GM12878 (cell line): ENCODE data around the gene SERPINB6. TPM values are rescaled to one million over a fixed set of nuclear protein-coding genes. Genes with fewer than 3 reads are reported as not detected.

ENCODE experiments used
- ATAC-seq: fragments of 200-7000 bp; cut with Tn5 transposase; 3 replicates; pipeline ENCODE4 v1.9.1; 2020; ENCODE audit warnings: mild to moderate bottlenecking, moderate library complexity
- BruUV-seq: library from RNA; stranded (reverse); fragments of 400-500 nt; replicated peaks from 2 replicates; lab custom pipeline; 2021; lab: Mats Ljungman, UMichigan
- CTCF ChIA-PET: fragments of 300-600 bp; sonication (Branson Sonifier 250); formaldehyde crosslinking; extraction: SDS; loops from one replicate; lab custom pipeline; 2021; ENCODE audit warnings: inconsistent platforms; lab: Yijun Ruan, JAX
- POLR2A ChIA-PET: fragments of 350-600 bp; formaldehyde crosslinking; extraction: SDS; loops from one replicate; lab custom pipeline; 2021; ENCODE audit warnings: inconsistent platforms; lab: Charles Lee
- RAD21 ChIA-PET: fragments of 300-600 bp; sonication (Branson Sonifier 250); formaldehyde crosslinking; loops from one replicate; lab custom pipeline; 2023; ENCODE audit warnings: antibody characterized with exemption; ENCODE audit not compliant: unreplicated experiment; lab: Charles Lee
- SMC1A ChIA-PET: fragments of 300-600 bp; sonication (Branson Sonifier 250); formaldehyde crosslinking; loops from one replicate; lab custom pipeline; 2023; ENCODE audit not compliant: unreplicated experiment, uncharacterized antibody; lab: Charles Lee
- DNase-seq: peaks from one replicate; pipeline ENCODE4 v3.0.0-alpha.2; 2011; ENCODE audit warnings: low read depth, low spot score
- FAIRE-seq: peaks from 3 replicates; lab custom pipeline; 2011; peaks lifted over from hg19 to GRCh38; lab: Jason Lieb, UNC
- H2AFZ ChIP-seq: 2 replicates; pipeline ENCODE4 v1.6.0; 2011; ENCODE audit warnings: low read depth, low read length, control low read depth; ENCODE audit not compliant: control insufficient read depth
- H3K27ac ChIP-seq: 2 replicates; pipeline ENCODE4 v1.5.1; 2011; ENCODE audit warnings: control low read depth; ENCODE audit not compliant: control insufficient read depth, insufficient read depth
- H3K27me3 ChIP-seq, 2 experiments: replicated peaks in 1 of 2; 2 replicates each; pipeline versions ENCODE4 v1.6.0 to v1.6.1; 2011; ENCODE audit warnings: low read length in 1 of 2; ENCODE audit not compliant: control insufficient read depth in 2 of 2, insufficient read depth in 2 of 2
- H3K36me3 ChIP-seq, 2 experiments: 2 replicates each; pipeline ENCODE4 v1.5.1; 2011; ENCODE audit warnings: low read length in 1 of 2; ENCODE audit not compliant: control insufficient read depth in 2 of 2, insufficient read depth in 2 of 2
- H3K4me1 ChIP-seq: 2 replicates; pipeline ENCODE4 v1.6.1; 2011; ENCODE audit warnings: mild to moderate bottlenecking, low read length, moderate library complexity, mixed read lengths; ENCODE audit not compliant: control insufficient read depth, insufficient read depth
- H3K4me2 ChIP-seq: 2 replicates; pipeline ENCODE4 v1.6.0; 2011; ENCODE audit warnings: control low read depth; ENCODE audit not compliant: control insufficient read depth, insufficient read depth
- H3K4me3 ChIP-seq: fragments of 200-600 bp; sonication (generic); 2 replicates; pipeline ENCODE4 v1.5.1; 2016
- H3K79me2 ChIP-seq: 2 replicates; pipeline ENCODE4 v1.6.0; 2011; ENCODE audit warnings: low read length; ENCODE audit not compliant: control insufficient read depth, insufficient read depth
- H3K9ac ChIP-seq: 2 replicates; pipeline ENCODE4 v1.8.0; 2011; ENCODE audit warnings: low read length, control low read depth, mixed read lengths; ENCODE audit not compliant: control insufficient read depth, insufficient read depth
- H3K9me3 ChIP-seq: replicated peaks from 3 replicates; pipeline ENCODE4 v1.5.1; 2011; ENCODE audit warnings: mild to moderate bottlenecking, low read length; ENCODE audit not compliant: control insufficient read depth, insufficient read depth
- H4K20me1 ChIP-seq: 2 replicates; pipeline ENCODE4 v1.6.0; 2011; ENCODE audit not compliant: control insufficient read depth, insufficient read depth
- ASH2L ChIP-seq: fragments of 300-600, 200-600 bp; sonication (generic); IDR thresholded peaks from 2 replicates; pipeline ENCODE4 v1.6.1; 2017; ENCODE audit warnings: low read depth, mild to moderate bottlenecking, borderline replicate concordance
- BMI1 ChIP-seq: fragments of 450-650 bp; IDR thresholded peaks from 2 replicates; pipeline ENCODE4 v1.6.1; 2016; ENCODE audit warnings: mild to moderate bottlenecking, moderate library complexity, borderline replicate concordance
- CBX3 ChIP-seq: fragments of 200-600 bp; sonication (generic); IDR thresholded peaks from 2 replicates; pipeline ENCODE4 v1.6.1; 2016; ENCODE audit warnings: low read depth, borderline replicate concordance
- CEBPB ChIP-seq, 2 experiments: fragments of 150-350 bp in 1 of 2; IDR thresholded peaks; 2 replicates each; pipeline ENCODE4 v1.6.1; 2012 to 2014; ENCODE audit warnings: low read depth in 2 of 2, low read length in 2 of 2, borderline replicate concordance in 1 of 2, inconsistent platforms in 1 of 2
- CHD1 ChIP-seq: IDR thresholded peaks from 2 replicates; pipeline ENCODE4 v1.6.1; 2012; ENCODE audit warnings: low read depth, low read length, improper control_type of control experiment
- ESRRA ChIP-seq: IDR thresholded peaks from 2 replicates; pipeline ENCODE4 v1.6.1; 2012; ENCODE audit warnings: mild to moderate bottlenecking, low read length, improper control_type of control experiment
- EZH2 ChIP-seq: IDR thresholded peaks from 2 replicates; pipeline ENCODE4 v1.6.1; 2012; ENCODE audit warnings: low read depth, mild to moderate bottlenecking, control low read depth, inconsistent platforms, low read length, borderline replicate concordance; ENCODE audit not compliant: control insufficient read depth
- FOXK2 ChIP-seq: fragments of 450-650 bp; IDR thresholded peaks from 2 replicates; pipeline ENCODE4 v1.6.1; 2017; ENCODE audit warnings: mild to moderate bottlenecking, moderate library complexity
- FOXM1 ChIP-seq: IDR thresholded peaks from 2 replicates; pipeline ENCODE4 v1.6.1; 2012; ENCODE audit warnings: low read depth, mild to moderate bottlenecking, inconsistent platforms, low read length, moderate library complexity
- IKZF1 ChIP-seq: fragments of 450-650 bp; conservative IDR thresholded peaks from 2 replicates; pipeline ENCODE4 v1.6.1; 2017; ENCODE audit warnings: antibody characterized with exemption, mild to moderate bottlenecking
- MTA2 ChIP-seq: fragments of 450-650 bp; IDR thresholded peaks from 2 replicates; pipeline ENCODE4 v1.6.1; 2016; ENCODE audit warnings: low read depth, mild to moderate bottlenecking, moderate library complexity
- MYC ChIP-seq: IDR thresholded peaks from 2 replicates; pipeline ENCODE4 v1.6.1; 2011; ENCODE audit warnings: mild to moderate bottlenecking, low read length, moderate library complexity, inconsistent platforms; ENCODE audit not compliant: insufficient read depth, insufficient replicate concordance, insufficient read length, severe bottlenecking
- NR2C1 ChIP-seq: fragments of 450-650 bp; IDR thresholded peaks from 2 replicates; pipeline ENCODE4 v1.6.1; 2017; ENCODE audit warnings: antibody characterized with exemption, mild to moderate bottlenecking, moderate library complexity
- PAX8 ChIP-seq: fragments of 450-650 bp; IDR thresholded peaks from 2 replicates; pipeline ENCODE4 v1.6.1; 2017; ENCODE audit warnings: mild to moderate bottlenecking, moderate library complexity
- POLR2A ChIP-seq: IDR thresholded peaks from 2 replicates; pipeline ENCODE4 v1.6.1; 2011; ENCODE audit warnings: low read depth, mild to moderate bottlenecking, low read length
- POU2F2 ChIP-seq: IDR thresholded peaks from 3 replicates; pipeline ENCODE4 v1.6.1; 2011; ENCODE audit warnings: low read depth, mild to moderate bottlenecking, low read length, borderline replicate concordance
- RB1 ChIP-seq: fragments of 450-650 bp; formaldehyde crosslinking; IDR thresholded peaks from 2 replicates; pipeline ENCODE4 v1.6.1; 2017; ENCODE audit warnings: mild to moderate bottlenecking, borderline replicate concordance
- RUNX3 ChIP-seq: IDR thresholded peaks from 2 replicates; pipeline ENCODE4 v1.6.1; 2012; ENCODE audit warnings: low read length, inconsistent platforms
- SUPT20H ChIP-seq: IDR thresholded peaks from 2 replicates; pipeline ENCODE4 v1.6.1; 2011; ENCODE audit warnings: low read depth, mild to moderate bottlenecking, low read length, moderate library complexity, borderline replicate concordance; ENCODE audit not compliant: control insufficient read depth
- SUZ12 ChIP-seq: fragments of 200-600 bp; sonication (generic); IDR thresholded peaks from one replicate; pipeline ENCODE4 v1.6.1; 2018; ENCODE audit warnings: antibody characterized with exemption, mild to moderate bottlenecking; ENCODE audit not compliant: unreplicated experiment
- YBX1 ChIP-seq: fragments of 450-650 bp; IDR thresholded peaks from 2 replicates; pipeline ENCODE4 v1.6.1; 2016; ENCODE audit warnings: antibody characterized with exemption
- WGBS: methylation state at CpG from one replicate; pipeline ENCODE4 v1.1.6; 2016; ENCODE audit warnings: low lambda C conversion rate; ENCODE audit not compliant: insufficient replicate concordance, insufficient coverage; ENCODE audit errors: missing lambda C conversion rate; 5-methylcytosine and 5-hydroxymethylcytosine counted together
- in situ Hi-C: fragments of 300-500 bp; cut with MboI; formaldehyde crosslinking; loops from 9 replicates; pipeline ENCODE4 v1.14.3; 2018; ENCODE audit warnings: mixed read lengths
- intact Hi-C: fragments of 100-400 bp; cut with micrococcal nuclease; formaldehyde crosslinking; loops from one replicate; pipeline ENCODE4 v1.14.2; 2022; ENCODE audit not compliant: unreplicated experiment
- polyA plus RNA-seq, 11 experiments: library from polyadenylated mRNA; depleted of rRNA in 4 of 11; unstranded in 6 of 11; stranded (reverse) in 5 of 11; fragments of >200 nt; fragmentation: Nextera tagmentation in 4 of 11; fragmentation: Illumina TruSeq in 1 of 11; extraction: Ambion mirVana in 4 of 11; extraction: Trizol in 1 of 11; gene quantifications; 1 replicate in 1 of 11; 2 replicates in 10 of 11; pipeline versions ENCODE4 v1.2.1 to v1.2.3, GENCODE V29; 2011 to 2016; ENCODE audit warnings: inconsistent platforms in 2 of 11, missing spikeins in 2 of 11, low read depth in 1 of 11
- total RNA-seq, 4 experiments: library from RNA; depleted of rRNA in 3 of 4; stranded (reverse); fragments of >200 nt in 3 of 4; fragmentation: Illumina TruSeq in 1 of 4; extraction: Trizol in 1 of 4; gene quantifications; 2 replicates each; pipeline versions ENCODE4 v1.2.1 to v1.2.3, GENCODE V29; 2013 to 2021
- TF ChIP-seq, protein P1 (sequence below): fragments of 450-650 bp; IDR thresholded peaks from 2 replicates; pipeline ENCODE4 v1.6.1; 2017; ENCODE audit warnings: mild to moderate bottlenecking, moderate library complexity

The SERPINB6 gene
- total and polyA plus RNA-seq, 10 of the 15 experiments (the other 5 are each of a cell fraction or from before 2014, with no cell fraction given): 0.37 to 2.2 (median 0.68) TPM; not detected in 1

DNA sequence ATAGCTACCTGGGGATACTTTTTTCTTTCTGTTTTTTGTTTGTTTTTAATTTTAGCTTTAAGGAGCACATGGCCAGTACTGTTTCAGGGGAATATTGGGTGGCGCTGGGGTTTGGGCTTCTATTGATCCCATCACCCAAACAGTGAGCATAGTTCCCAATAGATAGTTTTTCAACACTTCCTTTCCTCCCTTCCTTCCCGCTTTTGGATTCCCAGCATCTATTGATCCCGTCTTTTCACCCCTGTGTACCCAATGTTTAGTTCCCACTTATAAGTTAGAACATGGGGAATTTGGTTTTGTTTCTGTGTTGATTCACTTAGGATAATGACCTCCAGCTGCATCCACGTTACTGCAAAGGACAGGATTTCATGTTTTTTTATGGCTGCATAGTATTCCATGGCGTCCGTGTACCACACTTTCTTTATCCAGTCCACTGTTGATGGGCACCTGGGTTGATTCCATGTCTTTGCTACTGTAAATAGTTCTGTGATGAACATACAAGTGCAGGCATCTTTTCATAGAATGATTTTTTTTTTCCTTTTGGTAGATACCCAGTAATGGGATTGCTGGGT, 48.5 kb upstream of the SERPINB6 start (continued):
- TF ChIP-seq EZH2 (no peak), NR2C1 (no peak), BMI1 (no peak), RB1 (no peak)
- TF ChIP-seq, protein P1, sequence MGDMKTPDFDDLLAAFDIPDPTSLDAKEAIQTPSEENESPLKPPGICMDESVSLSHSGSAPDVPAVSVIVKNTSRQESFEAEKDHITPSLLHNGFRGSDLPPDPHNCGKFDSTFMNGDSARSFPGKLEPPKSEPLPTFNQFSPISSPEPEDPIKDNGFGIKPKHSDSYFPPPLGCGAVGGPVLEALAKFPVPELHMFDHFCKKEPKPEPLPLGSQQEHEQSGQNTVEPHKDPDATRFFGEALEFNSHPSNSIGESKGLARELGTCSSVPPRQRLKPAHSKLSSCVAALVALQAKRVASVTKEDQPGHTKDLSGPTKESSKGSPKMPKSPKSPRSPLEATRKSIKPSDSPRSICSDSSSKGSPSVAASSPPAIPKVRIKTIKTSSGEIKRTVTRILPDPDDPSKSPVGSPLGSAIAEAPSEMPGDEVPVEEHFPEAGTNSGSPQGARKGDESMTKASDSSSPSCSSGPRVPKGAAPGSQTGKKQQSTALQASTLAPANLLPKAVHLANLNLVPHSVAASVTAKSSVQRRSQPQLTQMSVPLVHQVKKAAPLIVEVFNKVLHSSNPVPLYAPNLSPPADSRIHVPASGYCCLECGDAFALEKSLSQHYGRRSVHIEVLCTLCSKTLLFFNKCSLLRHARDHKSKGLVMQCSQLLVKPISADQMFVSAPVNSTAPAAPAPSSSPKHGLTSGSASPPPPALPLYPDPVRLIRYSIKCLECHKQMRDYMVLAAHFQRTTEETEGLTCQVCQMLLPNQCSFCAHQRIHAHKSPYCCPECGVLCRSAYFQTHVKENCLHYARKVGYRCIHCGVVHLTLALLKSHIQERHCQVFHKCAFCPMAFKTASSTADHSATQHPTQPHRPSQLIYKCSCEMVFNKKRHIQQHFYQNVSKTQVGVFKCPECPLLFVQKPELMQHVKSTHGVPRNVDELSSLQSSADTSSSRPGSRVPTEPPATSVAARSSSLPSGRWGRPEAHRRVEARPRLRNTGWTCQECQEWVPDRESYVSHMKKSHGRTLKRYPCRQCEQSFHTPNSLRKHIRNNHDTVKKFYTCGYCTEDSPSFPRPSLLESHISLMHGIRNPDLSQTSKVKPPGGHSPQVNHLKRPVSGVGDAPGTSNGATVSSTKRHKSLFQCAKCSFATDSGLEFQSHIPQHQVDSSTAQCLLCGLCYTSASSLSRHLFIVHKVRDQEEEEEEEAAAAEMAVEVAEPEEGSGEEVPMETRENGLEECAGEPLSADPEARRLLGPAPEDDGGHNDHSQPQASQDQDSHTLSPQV: no peak

DNA sequence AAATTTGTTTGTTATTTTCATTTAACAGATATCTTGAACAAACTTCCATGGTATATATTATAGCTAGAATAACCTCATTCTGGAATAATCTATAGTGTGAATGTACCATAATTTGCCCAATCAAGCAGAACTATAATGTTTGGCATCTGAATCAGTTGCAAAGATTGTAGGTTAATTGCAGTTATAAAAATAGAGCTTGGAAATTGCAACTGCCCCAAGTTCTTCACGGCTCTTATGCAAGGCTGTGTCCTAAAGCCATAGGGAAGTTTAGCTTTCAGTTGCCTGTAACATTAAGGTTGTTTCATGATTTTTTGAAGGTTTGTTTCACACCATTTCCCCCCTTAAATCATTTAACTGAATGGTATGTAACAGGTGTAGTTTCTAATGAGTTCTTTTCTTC, 47.7 kb upstream of the SERPINB6 start:
- no peaks in the 10 kb centered on the region for H3K27me3 ChIP-seq
- TF ChIP-seq RUNX3 (no peak), ASH2L (no peak), CBX3 (no peak), FOXK2 (no peak), ESRRA (no peak), IKZF1 (no peak), CEBPB (IDR thresholded peaks at IDR 0.05; ENCODE audit: borderline replicate concordance in 1 of 2, low read depth in 2 of 2, low read length in 2 of 2) (no peak), FOXM1 (no peak), POU2F2 (no peak), MYC (no peak), CHD1 (no peak), MTA2 (no peak), SUPT20H (no peak), SUZ12 (no peak), PAX8 (no peak), POLR2A (no peak), YBX1 (no peak)
- no peaks in the 10 kb centered on the region for H3K79me2 ChIP-seq
- ATAC-seq (no peak), FAIRE-seq (no peak), DNase-seq (no peak)
- no TSS peak for BruUV-seq
- H4K20me1 ChIP-seq: no peaks in the 10 kb centered on the region
- H3K4me3 ChIP-seq: no peak overlapping the region
- intact Hi-C loops: no loop called here
- 91% methylated on average over 1 of the region's 1 CpG for WGBS
- ChIA-PET RAD21 (no interaction called here), POLR2A (no interaction called here), CTCF (interaction anchor here (1.4 to 1.5 kb wide), 2 partner anchors 22 to 269 kb away, joined by 3 to 4 read pairs; partner anchors contain the start of gene MYLK4), SMC1A (interaction anchor here (1.1 kb wide), 1 partner anchor 9 kb away, joined by 3 read pairs; no protein-coding TSS in a partner anchor)
- in situ Hi-C loops: no loop called here
- H3K9me3 ChIP-seq: no peaks in the 10 kb centered on the region; the same call in 2 of the 3 replicates
- no peak overlapping the region for H3K27ac ChIP-seq
- H2AFZ ChIP-seq: no peak overlapping the region
- H3K4me2 ChIP-seq: no peak overlapping the region
- no peak overlapping the region for H3K9ac ChIP-seq
- peaks cover 12% of the 10 kb centered on the region for H3K4me1 ChIP-seq
- no peaks in the 10 kb centered on the region for H3K36me3 ChIP-seq
